A673 (cell line): ENCODE results near the gene USP31. TPM values are rescaled to one million over a fixed set of nuclear protein-coding genes. Genes with fewer than 3 reads are reported as not detected.

Experiments used
- BruUV-seq: library from RNA; stranded (reverse); fragments of 400-500 nt; replicated peaks from 2 replicates; lab custom pipeline; 2021; lab: Mats Ljungman, UMichigan
- CTCF ChIA-PET: fragments of 300-600 bp; sonication (Branson Sonifier 250); formaldehyde crosslinking; loops from one replicate; lab custom pipeline; 2022; ENCODE audit warnings: antibody characterized with exemption; lab: Charles Lee
- POLR2A ChIA-PET: fragments of 300-600 bp; sonication (Branson Sonifier 250); formaldehyde crosslinking; loops from one replicate; lab custom pipeline; 2022; ENCODE audit warnings: antibody characterized with exemption; ENCODE audit not compliant: low non-redundant PET; lab: Charles Lee
- DNase-seq: peaks from one replicate; pipeline ENCODE4 v3.0.0-alpha.2; 2015; ENCODE audit warnings: low spot score
- H3K27ac ChIP-seq: fragments of 200-600 bp; sonication (generic); 2 replicates; pipeline ENCODE4 v1.5.1; 2016; ENCODE audit warnings: mixed run types, low read depth, mild to moderate bottlenecking, mixed read lengths, antibody characterized with exemption, low read length; ENCODE audit not compliant: poor library complexity, severe bottlenecking
- H3K27me3 ChIP-seq: fragments of 200-600 bp; sonication (generic); replicated peaks from 2 replicates; pipeline ENCODE4 v1.6.1; 2017; ENCODE audit warnings: mixed run types, low read depth, mild to moderate bottlenecking, mixed read lengths, antibody characterized with exemption, low read length; ENCODE audit not compliant: insufficient read depth, poor library complexity
- H3K36me3 ChIP-seq: fragments of 200-600 bp; sonication (generic); 2 replicates; pipeline ENCODE4 v1.6.1; 2016; ENCODE audit warnings: mixed run types, mild to moderate bottlenecking, mixed read lengths, antibody characterized with exemption, low read length; ENCODE audit not compliant: insufficient read depth, poor library complexity, severe bottlenecking
- H3K4me1 ChIP-seq: fragments of 200-600 bp; sonication (generic); 2 replicates; pipeline ENCODE4 v1.6.1; 2017; ENCODE audit warnings: mixed run types, mild to moderate bottlenecking, mixed read lengths, antibody characterized with exemption, low read length; ENCODE audit not compliant: insufficient read depth, poor library complexity, severe bottlenecking
- H3K4me3 ChIP-seq: fragments of 200-600 bp; sonication (generic); 2 replicates; pipeline ENCODE4 v1.5.1; 2016; ENCODE audit warnings: low read depth, mixed run types, mild to moderate bottlenecking, mixed read lengths, low read length; ENCODE audit not compliant: poor library complexity, severe bottlenecking
- H3K9me3 ChIP-seq: fragments of 200-600 bp; sonication (generic); 2 replicates; pipeline ENCODE4 v1.6.1; 2016; ENCODE audit warnings: mixed run types, low read depth, mild to moderate bottlenecking, mixed read lengths, antibody characterized with exemption, low read length; ENCODE audit not compliant: poor library complexity, severe bottlenecking
- CTCF ChIP-seq: fragments of 300-800, 200-600 bp; sonication (generic); conservative IDR thresholded peaks from 2 replicates; pipeline ENCODE4 v1.5.1; 2017; ENCODE audit warnings: low read depth, mild to moderate bottlenecking, antibody characterized with exemption, low read length, moderate library complexity, mixed read lengths
- EZH2 ChIP-seq: fragments of 200-600 bp; sonication (generic); IDR thresholded peaks from 2 replicates; pipeline ENCODE4 v1.6.1; 2017; ENCODE audit warnings: borderline replicate concordance, low read depth, mild to moderate bottlenecking, mixed read lengths, antibody characterized with exemption, low read length; ENCODE audit not compliant: poor library complexity, severe bottlenecking
- intact Hi-C: fragments of 100-400 bp; cut with micrococcal nuclease; formaldehyde crosslinking; loops from one replicate; pipeline ENCODE4 v1.10.0; 2022; ENCODE audit not compliant: unreplicated experiment
- total RNA-seq: library from RNA; stranded (reverse); gene quantifications from 2 replicates; pipeline ENCODE4 v1.2.3, GENCODE V29; 2021

The USP31 gene
- total RNA-seq, 1 experiment from 2014 or later = 34.4 TPM

GRCh38 chr16:23052908-23053580 is 96.2 kb downstream of the USP31 start:
- no peak for DNase-seq
- H3K9me3 ChIP-seq = no peaks in the 10 kb centered on the region
- H3K4me1 ChIP-seq = no peaks in the 10 kb centered on the region
- H3K27me3 ChIP-seq = peaks cover 7% of the 10 kb centered on the region
- ChIA-PET POLR2A (no interaction called here), CTCF (no interaction called here)
- no peak overlapping the region for H3K27ac ChIP-seq
- TF ChIP-seq EZH2 = no peak
- no peak for TF ChIP-seq CTCF
- no peaks in the 10 kb centered on the region for H3K36me3 ChIP-seq
- intact Hi-C loops = no loop called here
- BruUV-seq = no TSS peak
- H3K4me3 ChIP-seq = no peak overlapping the region

DNA sequence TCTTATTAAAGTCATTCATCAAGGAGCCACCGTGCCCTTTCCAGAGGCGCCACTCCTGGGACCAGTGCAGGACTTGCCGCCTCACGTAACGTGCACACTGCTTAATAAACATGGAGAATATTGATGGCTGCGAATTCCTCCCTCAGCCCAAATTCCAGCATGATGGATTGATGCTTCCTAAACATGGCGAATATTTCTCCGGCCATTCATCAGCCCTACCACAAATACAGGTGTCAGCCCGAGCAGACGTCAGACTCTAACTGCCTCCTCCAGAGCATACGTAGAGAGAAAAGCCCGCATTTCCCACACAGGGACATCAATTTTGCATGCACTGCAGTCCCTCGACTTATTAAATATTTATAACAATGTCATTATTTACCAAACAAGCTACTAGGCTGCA is 97.0 kb downstream of the USP31 start:
- CTCF ChIA-PET = no interaction called here
- POLR2A ChIA-PET = no interaction called here
- DNase-seq = no peak
- intact Hi-C loops = no loop called here
- Histone ChIP-seq H3K27me3 (peaks cover 7% of the 10 kb centered on the region), H3K4me3 (no peak overlapping the region), H3K27ac (no peak overlapping the region), H3K4me1 (no peaks in the 10 kb centered on the region), H3K36me3 (no peaks in the 10 kb centered on the region), H3K9me3 (no peaks in the 10 kb centered on the region)
- BruUV-seq = no TSS peak
- no peak for TF ChIP-seq CTCF
- no peak for TF ChIP-seq EZH2

GRCh38 chr16:23051587-23051986 is 97.7 kb downstream of the USP31 start:
- Histone ChIP-seq H3K4me1 (no peaks in the 10 kb centered on the region), H3K27ac (no peak overlapping the region), H3K4me3 (no peak overlapping the region), H3K9me3 (no peaks in the 10 kb centered on the region), H3K36me3 (no peaks in the 10 kb centered on the region), H3K27me3 (peaks cover 7% of the 10 kb centered on the region)
- TF ChIP-seq EZH2 (no peak), CTCF (no peak)
- no peak for DNase-seq
- intact Hi-C loops = no loop called here
- ChIA-PET POLR2A (no interaction called here), CTCF (no interaction called here)
- no TSS peak for BruUV-seq
